CD4-positive, alpha-beta T cell (primary cell): ENCODE measurements around the gene PLA2G2E. TPM values are rescaled to one million over a fixed set of nuclear protein-coding genes. Genes with fewer than 3 reads are reported as not detected.

Experiments
- ATAC-seq: fragments of 200-7000 bp; cut with Tn5 transposase; one replicate; pipeline ENCODE4 v1.10.0; 2022; ENCODE audit warnings: mild to moderate bottlenecking; ENCODE audit not compliant: poor library complexity
- CTCF ChIA-PET: fragments of 350-600 bp; sonication (Branson Sonifier 250); formaldehyde crosslinking; loops from one replicate; lab custom pipeline; 2021; ENCODE audit warnings: antibody characterized with exemption, inconsistent platforms; lab: Charles Lee
- POLR2A ChIA-PET: fragments of 350-600 bp; sonication (Branson Sonifier 250); formaldehyde crosslinking; loops from one replicate; lab custom pipeline; 2021; ENCODE audit warnings: antibody characterized with exemption, inconsistent platforms; lab: Charles Lee
- DNase-seq, 14 experiments: peaks; one replicate each; pipeline ENCODE4 v3.0.0-alpha.2; 2013 to 2020; ENCODE audit warnings: mixed read lengths in 2 of 14
- H3K27ac ChIP-seq, 2 donors: one replicate each; pipeline versions ENCODE4 v1.5.1 to v1.7.0; 2013; ENCODE audit warnings: low read length in 2 of 2, low read depth in 1 of 2, mild to moderate bottlenecking in 1 of 2
- H3K27me3 ChIP-seq, 2 experiments: 1 replicate in 1 of 2; 2 replicates in 1 of 2; pipeline versions ENCODE4 v1.6.1 to v1.7.0; 2013; ENCODE audit warnings: low read length in 2 of 2, control low read depth in 1 of 2, mild to moderate bottlenecking in 1 of 2, moderate library complexity in 1 of 2; ENCODE audit not compliant: insufficient read depth in 2 of 2, control insufficient read depth in 1 of 2
- H3K36me3 ChIP-seq: one replicate; pipeline ENCODE4 v1.6.1; 2013; ENCODE audit warnings: low read length, control low read depth; ENCODE audit not compliant: insufficient read depth
- H3K4me1 ChIP-seq: one replicate; pipeline ENCODE4 v1.6.1; 2013; ENCODE audit warnings: low read length, control low read depth; ENCODE audit not compliant: insufficient read depth
- H3K4me3 ChIP-seq: one replicate; pipeline ENCODE4 v1.5.1; 2013; ENCODE audit warnings: mild to moderate bottlenecking, low read length, moderate library complexity
- H3K9me3 ChIP-seq, 2 experiments: 1 replicate in 1 of 2; 2 replicates in 1 of 2; pipeline versions ENCODE4 v1.6.1 to v1.7.0; 2013; ENCODE audit warnings: low read length in 2 of 2, mild to moderate bottlenecking in 2 of 2, control low read depth in 1 of 2, moderate library complexity in 1 of 2; ENCODE audit not compliant: control insufficient read depth in 1 of 2, insufficient read depth in 1 of 2
- H3K27ac Mint-ChIP-seq: one replicate; pipeline ENCODE4 v1.8.0; 2020; ENCODE audit warnings: mixed read lengths
- H3K27me3 Mint-ChIP-seq: one replicate; pipeline ENCODE4 v1.8.0; 2021; ENCODE audit warnings: mixed read lengths
- H3K36me3 Mint-ChIP-seq: one replicate; pipeline ENCODE4 v1.8.0; 2021; ENCODE audit warnings: low read depth, mixed read lengths
- H3K4me1 Mint-ChIP-seq: one replicate; pipeline ENCODE4 v1.8.0; 2021; ENCODE audit warnings: low read depth, mixed read lengths
- H3K4me3 Mint-ChIP-seq: one replicate; pipeline ENCODE4 v1.8.0; 2020; ENCODE audit warnings: mild to moderate bottlenecking, mixed read lengths
- H3K9me3 Mint-ChIP-seq: one replicate; pipeline ENCODE4 v1.8.0; 2020; ENCODE audit warnings: mixed read lengths
- intact Hi-C, 2 experiments: fragments of 100-400 bp; cut with DNase I in 1 of 2; cut with micrococcal nuclease in 1 of 2; formaldehyde crosslinking; loops; one replicate each; pipeline versions ENCODE4 v1.15.1 to v1.9.0; 2023 to 2025; cut with DNase I, micrococcal nuclease
- total RNA-seq, 174 experiments: library from RNA in 2 of 174; stranded (reverse) in 2 of 174; gene quantifications; one replicate each; pipeline ENCODE4 v1.2.3 and lab custom pipeline; 2021 to 2026
- TF ChIP-seq, protein P1 (sequence below): fragments of 200-600 bp; IDR thresholded peaks from one replicate; pipeline ENCODE4 v1.8.0; 2022; ENCODE audit warnings: antibody characterized with exemption, mild to moderate bottlenecking

The PLA2G2E gene
- total RNA-seq, 2 experiments from 2014 or later, result not detected

DNA sequence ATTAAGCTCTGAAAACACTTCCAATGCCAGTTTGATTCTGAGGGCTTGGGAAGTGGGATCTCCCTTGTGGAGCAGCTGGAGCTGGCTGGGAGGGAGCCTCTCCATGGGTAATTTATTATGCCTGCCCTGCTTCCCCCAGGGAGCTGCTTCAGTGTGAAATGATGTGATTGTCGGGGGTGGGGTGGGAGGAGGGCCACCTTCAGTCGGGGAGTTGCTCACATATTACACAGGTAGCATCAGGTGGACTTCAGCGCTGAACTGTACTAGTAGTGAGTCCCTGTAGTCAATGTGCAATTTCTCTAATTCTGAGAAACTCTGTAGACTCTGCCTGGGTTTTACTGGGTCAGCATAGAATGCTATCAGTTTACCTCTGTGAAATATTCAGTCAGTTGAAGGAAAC lies 12.8 kb downstream of the PLA2G2E start:
- ChIA-PET POLR2A (interaction anchor here (0.8 kb wide), 1 partner anchor 55 kb away, joined by 3 read pairs; no protein-coding TSS in a partner anchor), CTCF (no interaction called here)
- Mint-ChIP-seq H3K4me1 (no peaks in the 10 kb centered on the region), H3K9me3 (no peaks in the 10 kb centered on the region), H3K36me3 (peaks cover 86% of the 10 kb centered on the region), H3K27me3 (no peaks in the 10 kb centered on the region), H3K27ac (no peak overlapping the region), H3K4me3 (no peak overlapping the region)
- Histone ChIP-seq H3K4me1 (no peaks in the 10 kb centered on the region), H3K27ac (no peak overlapping the region), H3K4me3 (no peak overlapping the region), H3K27me3 (no peaks in the 10 kb centered on the region), H3K9me3 (no peaks in the 10 kb centered on the region), H3K36me3 (peaks cover 71% of the 10 kb centered on the region)
- no peak for DNase-seq
- TF ChIP-seq, protein P1, sequence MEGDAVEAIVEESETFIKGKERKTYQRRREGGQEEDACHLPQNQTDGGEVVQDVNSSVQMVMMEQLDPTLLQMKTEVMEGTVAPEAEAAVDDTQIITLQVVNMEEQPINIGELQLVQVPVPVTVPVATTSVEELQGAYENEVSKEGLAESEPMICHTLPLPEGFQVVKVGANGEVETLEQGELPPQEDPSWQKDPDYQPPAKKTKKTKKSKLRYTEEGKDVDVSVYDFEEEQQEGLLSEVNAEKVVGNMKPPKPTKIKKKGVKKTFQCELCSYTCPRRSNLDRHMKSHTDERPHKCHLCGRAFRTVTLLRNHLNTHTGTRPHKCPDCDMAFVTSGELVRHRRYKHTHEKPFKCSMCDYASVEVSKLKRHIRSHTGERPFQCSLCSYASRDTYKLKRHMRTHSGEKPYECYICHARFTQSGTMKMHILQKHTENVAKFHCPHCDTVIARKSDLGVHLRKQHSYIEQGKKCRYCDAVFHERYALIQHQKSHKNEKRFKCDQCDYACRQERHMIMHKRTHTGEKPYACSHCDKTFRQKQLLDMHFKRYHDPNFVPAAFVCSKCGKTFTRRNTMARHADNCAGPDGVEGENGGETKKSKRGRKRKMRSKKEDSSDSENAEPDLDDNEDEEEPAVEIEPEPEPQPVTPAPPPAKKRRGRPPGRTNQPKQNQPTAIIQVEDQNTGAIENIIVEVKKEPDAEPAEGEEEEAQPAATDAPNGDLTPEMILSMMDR, result no peak
- ATAC-seq, result no peak
- intact Hi-C loops, result loop anchor here in 1 of 2 experiments (10.0 kb wide), 1 partner anchor 724 kb away; the partner anchor contains the start of gene PINK1

DNA sequence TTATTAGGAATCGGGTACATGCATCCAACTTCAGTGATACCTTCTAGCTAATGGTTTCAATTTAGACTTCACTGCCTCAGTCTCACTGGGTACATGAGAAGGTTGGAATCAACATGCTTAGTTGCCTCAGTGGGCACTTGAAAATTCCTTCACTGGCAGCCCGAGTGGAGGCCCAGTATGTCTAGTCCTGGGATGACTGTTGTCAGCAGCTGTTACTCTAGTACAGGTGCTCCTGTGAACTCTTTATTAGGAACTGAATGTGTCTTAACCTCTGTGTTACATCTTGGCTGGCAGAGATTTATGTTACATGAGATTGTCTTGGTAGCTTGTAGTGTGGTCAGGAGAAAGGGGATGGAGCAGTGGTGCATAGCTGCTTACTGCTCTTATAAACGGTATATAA lies 13.4 kb downstream of the PLA2G2E start:
- CTCF ChIA-PET, result no interaction called here
- intact Hi-C loops, result loop anchor here in 1 of 2 experiments (10.0 kb wide), 1 partner anchor 725 kb away; the partner anchor contains the start of gene PINK1
- no peaks in the 10 kb centered on the region for H3K27me3 Mint-ChIP-seq
- Histone ChIP-seq H3K36me3 (peaks cover 74% of the 10 kb centered on the region), H3K4me3 (no peak overlapping the region), H3K27ac (no peak overlapping the region), H3K4me1 (no peaks in the 10 kb centered on the region), H3K27me3 (no peaks in the 10 kb centered on the region), H3K9me3 (no peaks in the 10 kb centered on the region)
- peaks cover 89% of the 10 kb centered on the region for H3K36me3 Mint-ChIP-seq
- DNase-seq, result no peak
- ATAC-seq, result no peak
- TF ChIP-seq, protein P1, result no peak
- no peak overlapping the region for H3K4me3 Mint-ChIP-seq
- no peak overlapping the region for H3K27ac Mint-ChIP-seq
- POLR2A ChIA-PET, result no interaction called here
- H3K4me1 Mint-ChIP-seq, result no peaks in the 10 kb centered on the region
- no peaks in the 10 kb centered on the region for H3K9me3 Mint-ChIP-seq

DNA sequence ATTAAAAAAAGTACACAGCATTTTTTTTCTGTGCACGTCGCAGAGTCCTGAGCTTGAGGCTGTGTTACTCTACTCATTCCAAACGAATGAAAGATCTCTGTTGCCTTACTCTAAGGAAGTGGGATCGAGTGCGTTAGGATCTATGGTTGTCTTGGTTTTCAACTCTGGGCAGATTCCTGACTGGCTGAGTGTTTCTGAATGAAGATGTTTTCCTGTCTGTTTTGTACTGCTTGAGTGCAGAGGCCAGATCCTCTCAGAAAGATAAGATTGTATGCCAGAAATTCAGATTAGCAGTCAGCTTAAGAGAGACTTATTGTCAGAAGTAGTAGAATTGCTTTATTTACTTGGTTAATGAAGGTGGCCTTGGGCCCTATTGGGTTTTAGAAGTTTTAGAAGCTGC lies 14.0 kb downstream of the PLA2G2E start:
- no peak overlapping the region for H3K27ac ChIP-seq
- Mint-ChIP-seq H3K4me1 (no peaks in the 10 kb centered on the region), H3K4me3 (no peak overlapping the region), H3K36me3 (peaks cover 90% of the 10 kb centered on the region), H3K27me3 (no peaks in the 10 kb centered on the region), H3K9me3 (no peaks in the 10 kb centered on the region), H3K27ac (no peak overlapping the region)
- ATAC-seq (no peak), DNase-seq (no peak)
- H3K4me3 ChIP-seq, result no peak overlapping the region
- TF ChIP-seq, protein P1, result no peak
- POLR2A ChIA-PET, result no interaction called here
- CTCF ChIA-PET, result no interaction called here
- peaks cover 80% of the 10 kb centered on the region for H3K36me3 ChIP-seq
- H3K9me3 ChIP-seq, result no peaks in the 10 kb centered on the region
- no peaks in the 10 kb centered on the region for H3K4me1 ChIP-seq
- intact Hi-C loops, result no loop called here
- H3K27me3 ChIP-seq, result no peaks in the 10 kb centered on the region
